AG10803 (cell line): Measurements from ENCODE around the gene PLXDC2.
"Not testable (repeated sequence)": the region's sequence is repeated elsewhere in the genome, so short reads cannot be mapped to it uniquely, and the experiment has no call there.

Source experiments
- DNase-seq: peaks from one replicate; pipeline ENCODE4 v3.0.0; 2010; ENCODE audit warnings: low read depth
- H3K4me3 ChIP-seq: 2 replicates; pipeline ENCODE4 v1.5.1; 2011; ENCODE audit warnings: mild to moderate bottlenecking, low read length, control low read depth
- CTCF ChIP-seq: conservative IDR thresholded peaks from 2 replicates; pipeline ENCODE4 v1.5.1; 2011; ENCODE audit warnings: mild to moderate bottlenecking, low read length, control low read depth, inconsistent platforms

PLXDC2 gene

GRCh38 chr10:19987931-19988330 is 171.7 kb downstream of the PLXDC2 start:
- no peak for TF ChIP-seq CTCF
- DNase-seq = no peak

GRCh38 chr10:19993714-19994315 is 177.6 kb downstream of the PLXDC2 start:
- TF ChIP-seq CTCF = no peak
- peak; percentile 8 for DNase-seq
- no peak overlapping the region for H3K4me3 ChIP-seq

More at GRCh38 chr10:19987931-19988330, 171.7 kb downstream of the PLXDC2 start:
- H3K4me3 ChIP-seq = no peak overlapping the region

GRCh38 chr10:19998482-19998881 is 182.2 kb downstream of the PLXDC2 start:
- no peak for TF ChIP-seq CTCF
- no peak for DNase-seq
- no peak overlapping the region for H3K4me3 ChIP-seq

DNA sequence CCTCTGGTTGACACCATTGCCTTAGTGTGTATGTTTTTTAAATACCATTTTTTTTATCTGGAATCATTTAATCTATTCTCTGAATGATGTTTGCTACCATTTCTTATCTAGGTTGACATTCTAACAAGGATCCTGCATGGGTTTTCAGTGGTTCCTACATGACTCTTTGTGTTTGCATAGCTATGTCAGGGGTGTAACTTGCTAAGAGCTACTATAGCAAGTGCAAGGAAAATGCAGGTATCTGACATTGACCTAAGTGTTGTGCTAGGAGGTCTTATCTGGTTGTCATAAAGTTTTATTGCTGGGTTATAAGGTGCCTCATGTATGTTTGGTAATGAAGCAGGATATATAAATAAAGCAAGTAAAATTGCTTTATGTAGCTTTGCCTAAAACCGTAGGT is 183.2 kb downstream of the PLXDC2 start:
- TF ChIP-seq CTCF = no peak
- no peak overlapping the region for H3K4me3 ChIP-seq
- no peak for DNase-seq

- not testable (repeated sequence) for H3K4me3 ChIP-seq, DNase-seq
Measured at GRCh38 chr10:20002026-20002425, 185.8 kb downstream of the PLXDC2 start.

- no peak overlapping the region for H3K4me3 ChIP-seq
- TF ChIP-seq CTCF = no peak
- no peak for DNase-seq
Measured at GRCh38 chr10:20002657-20003056, 186.4 kb downstream of the PLXDC2 start.

DNA sequence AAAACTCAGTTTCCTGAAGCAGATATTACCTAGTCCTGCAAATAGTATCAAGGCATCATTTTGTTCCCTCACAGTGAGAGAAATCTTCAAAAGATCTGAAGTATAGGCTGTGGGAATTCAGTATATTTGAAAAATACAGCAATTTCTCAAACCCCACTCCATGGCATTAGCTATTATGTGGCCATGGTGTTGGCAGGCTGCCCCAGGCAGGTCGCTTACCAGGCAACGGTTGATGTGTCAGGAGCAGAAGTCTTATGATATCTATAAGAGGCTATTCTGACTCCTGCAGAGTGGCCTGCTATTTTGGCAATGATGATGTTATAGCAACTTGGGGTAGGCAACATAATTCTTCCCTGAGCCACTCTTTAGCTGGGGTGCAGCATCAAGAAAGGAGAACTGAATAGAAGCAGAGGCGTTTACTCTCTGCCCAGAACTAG is 187.9 kb downstream of the PLXDC2 start:
- no peak for DNase-seq
- no peak for TF ChIP-seq CTCF
- no peak overlapping the region for H3K4me3 ChIP-seq

GRCh38 chr10:20005638-20006037 is 189.4 kb downstream of the PLXDC2 start:
- H3K4me3 ChIP-seq = no peak overlapping the region
- TF ChIP-seq CTCF = no peak
- no peak for DNase-seq
